Mesendoderm (in vitro differentiated cells): Measurements from ENCODE around the gene OGT.

ENCODE experiments used
- DNase-seq: peaks from one replicate; pipeline ENCODE4 v3.0.0; 2013
- H2AK5ac ChIP-seq: 2 replicates; pipeline ENCODE4 v1.6.1; 2013; ENCODE audit warnings: low read length, inconsistent platforms
- H2BK120ac ChIP-seq: 2 replicates; pipeline ENCODE4 v1.6.1; 2013; ENCODE audit warnings: low read depth, mild to moderate bottlenecking, low read length, moderate library complexity, mixed read lengths
- H2BK15ac ChIP-seq: replicated peaks from 2 replicates; pipeline ENCODE4 v1.6.1; 2013; ENCODE audit warnings: low read depth, mild to moderate bottlenecking, moderate library complexity
- H2BK5ac ChIP-seq: 2 replicates; pipeline ENCODE4 v1.6.1; 2013; ENCODE audit warnings: low read length, inconsistent platforms
- H3K18ac ChIP-seq: 2 replicates; pipeline ENCODE4 v1.6.1; 2013; ENCODE audit warnings: mild to moderate bottlenecking, low read length, mixed read lengths
- H3K23ac ChIP-seq: one replicate; pipeline ENCODE4 v1.6.1; 2013; ENCODE audit warnings: low read length
- H3K27ac ChIP-seq: 2 replicates; pipeline ENCODE4 v1.5.1; 2013; ENCODE audit warnings: low read depth, mild to moderate bottlenecking, inconsistent platforms, low read length, moderate library complexity
- H3K27me3 ChIP-seq: 2 replicates; pipeline ENCODE4 v1.6.1; 2013; ENCODE audit warnings: low read length, control low read depth, mild to moderate bottlenecking, inconsistent platforms; ENCODE audit not compliant: insufficient read depth, poor library complexity
- H3K36me3 ChIP-seq: 2 replicates; pipeline ENCODE4 v1.6.1; 2013; ENCODE audit warnings: low read length, inconsistent platforms; ENCODE audit not compliant: control insufficient read depth, insufficient read depth
- H3K4ac ChIP-seq: one replicate; pipeline ENCODE4 v1.6.1; 2013; ENCODE audit warnings: low read depth, mild to moderate bottlenecking, low read length, moderate library complexity
- H3K4me1 ChIP-seq: 2 replicates; pipeline ENCODE4 v1.6.1; 2013; ENCODE audit warnings: low read depth, low read length, inconsistent platforms; ENCODE audit not compliant: control insufficient read depth
- H3K4me2 ChIP-seq: 2 replicates; pipeline ENCODE4 v1.6.1; 2013; ENCODE audit warnings: low read length
- H3K4me3 ChIP-seq: 2 replicates; pipeline ENCODE4 v1.5.1; 2013; ENCODE audit warnings: mild to moderate bottlenecking, low read length
- H3K56ac ChIP-seq: one replicate; pipeline ENCODE4 v1.6.1; 2013; ENCODE audit warnings: low read length
- H3K79me1 ChIP-seq: 2 replicates; pipeline ENCODE4 v1.6.1; 2013; ENCODE audit warnings: low read length, inconsistent platforms
- H3K79me2 ChIP-seq: 2 replicates; pipeline ENCODE4 v1.6.1; 2013; ENCODE audit warnings: mild to moderate bottlenecking, low read length; ENCODE audit not compliant: control insufficient read depth, insufficient read depth
- H3K9ac ChIP-seq: 2 replicates; pipeline ENCODE4 v1.6.1; 2013; ENCODE audit warnings: low read length, inconsistent platforms
- H4K5ac ChIP-seq: one replicate; pipeline ENCODE4 v1.6.1; 2013; ENCODE audit warnings: low read length
- H4K8ac ChIP-seq: one replicate; pipeline ENCODE4 v1.6.1; 2013; ENCODE audit warnings: low read depth, mild to moderate bottlenecking, control low read depth, low read length, moderate library complexity
- WGBS: extraction: QIAGEN DNeasy Blood & Tissue Kit; methylation state at CpG from one replicate; pipeline ENCODE4 v1.1.7; 2013; ENCODE audit warnings: low lambda C conversion rate, missing lambda C conversion rate; ENCODE audit not compliant: insufficient coverage; ENCODE audit errors: extremely low coverage; 5-methylcytosine and 5-hydroxymethylcytosine counted together

Gene OGT

GRCh38 chrX:71578253-71579135 lies 45.6 kb downstream of the OGT start, which contains the start of gene GCNA:
GCNA (plus strand) TSS chrX:71578437; CDS start chrX:71580822, 2,385 bp downstream.
- Histone ChIP-seq H2AK5ac (no peak within 1 kb of the TSS), H3K23ac (no peak within 1 kb of the TSS), H3K56ac (peak within 1 kb of the TSS; percentile 49), H3K4me3 (no peak within 1 kb of the TSS), H3K9ac (no peak within 1 kb of the TSS), H3K27ac (no peak within 1 kb of the TSS), H3K79me1 (no peaks in the 10 kb centered on the region), H3K36me3 (no peaks in the 10 kb centered on the region), H3K4me2 (no peak within 1 kb of the TSS), H3K27me3 (no peaks in the 10 kb centered on the region), H4K8ac (no peak within 1 kb of the TSS), H3K4ac (no peak within 1 kb of the TSS), H2BK5ac (no peak within 1 kb of the TSS), H3K79me2 (no peaks in the 10 kb centered on the region), H2BK120ac (no peak within 1 kb of the TSS), H3K4me1 (no peaks in the 10 kb centered on the region), H2BK15ac (no peak within 1 kb of the TSS), H3K18ac (no peak within 1 kb of the TSS), H4K5ac (no peak within 1 kb of the TSS)
- DNase-seq, result no peak
- no CpG with 5 or more reads among the region's 48 CpGs for WGBS

DNA sequence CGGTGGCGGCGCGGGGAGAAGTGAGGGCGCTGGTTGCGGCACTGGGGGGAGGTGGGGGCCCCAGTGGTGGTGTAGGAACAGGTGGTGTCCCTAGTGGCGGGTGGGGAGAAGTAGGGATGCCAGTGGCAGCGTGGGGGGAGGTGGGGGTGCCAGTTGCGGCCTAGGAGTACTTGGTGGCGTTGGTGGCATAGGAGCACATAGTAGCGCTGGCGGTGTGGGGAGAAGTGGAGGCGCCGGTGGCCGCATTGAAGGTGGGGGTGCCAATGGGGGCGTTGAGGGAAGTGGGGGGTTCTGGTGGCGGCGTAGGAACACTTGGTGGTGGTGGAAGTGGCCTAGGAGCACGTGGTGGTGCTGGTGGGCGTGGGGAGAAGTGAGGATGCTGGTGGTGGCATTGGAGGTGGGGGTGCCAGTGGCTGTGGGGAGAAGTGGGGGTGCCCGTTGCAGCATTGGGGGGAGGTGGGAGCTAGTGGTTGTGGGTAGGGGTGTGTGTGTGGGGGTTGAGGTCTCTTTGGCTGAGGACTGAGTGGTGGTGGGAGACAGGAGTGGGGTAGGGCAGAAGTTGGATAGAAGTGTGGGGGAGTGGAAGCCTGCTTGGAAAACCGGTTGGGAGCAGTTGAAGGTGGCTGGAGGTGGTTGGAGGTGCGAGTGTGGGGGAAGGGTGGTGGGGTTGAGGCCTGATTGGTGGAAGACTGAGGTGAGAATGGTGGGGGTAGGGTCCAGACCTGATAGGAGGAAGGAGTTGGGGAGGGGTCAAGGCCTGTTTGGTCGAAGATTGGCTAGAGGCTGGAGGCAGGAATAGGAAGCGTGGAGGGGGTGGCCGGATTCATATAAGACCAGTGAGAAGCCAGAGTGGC lies 46.5 kb downstream of the OGT start:
- no peak overlapping the region for H3K4me3 ChIP-seq
- H3K4me2 ChIP-seq, result no peak overlapping the region
- H2BK120ac ChIP-seq, result no peak overlapping the region
- no peak overlapping the region for H3K27ac ChIP-seq
- no peak overlapping the region for H4K8ac ChIP-seq
- H3K23ac ChIP-seq, result no peak overlapping the region
- no peak overlapping the region for H3K18ac ChIP-seq
- no peaks in the 10 kb centered on the region for H3K36me3 ChIP-seq
- H3K56ac ChIP-seq, result peak overlapping the region; percentile 49
- no peak overlapping the region for H2BK5ac ChIP-seq
- H4K5ac ChIP-seq, result no peak overlapping the region
- no peaks in the 10 kb centered on the region for H3K79me1 ChIP-seq
- DNase-seq, result peak; percentile 79
- no peaks in the 10 kb centered on the region for H3K79me2 ChIP-seq
- no peaks in the 10 kb centered on the region for H3K4me1 ChIP-seq
- no peak overlapping the region for H3K4ac ChIP-seq
- no peak overlapping the region for H2BK15ac ChIP-seq
- H2AK5ac ChIP-seq, result no peak overlapping the region
- no CpG with 5 or more reads among the region's 26 CpGs for WGBS
- H3K9ac ChIP-seq, result no peak overlapping the region
- H3K27me3 ChIP-seq, result no peaks in the 10 kb centered on the region

DNA sequence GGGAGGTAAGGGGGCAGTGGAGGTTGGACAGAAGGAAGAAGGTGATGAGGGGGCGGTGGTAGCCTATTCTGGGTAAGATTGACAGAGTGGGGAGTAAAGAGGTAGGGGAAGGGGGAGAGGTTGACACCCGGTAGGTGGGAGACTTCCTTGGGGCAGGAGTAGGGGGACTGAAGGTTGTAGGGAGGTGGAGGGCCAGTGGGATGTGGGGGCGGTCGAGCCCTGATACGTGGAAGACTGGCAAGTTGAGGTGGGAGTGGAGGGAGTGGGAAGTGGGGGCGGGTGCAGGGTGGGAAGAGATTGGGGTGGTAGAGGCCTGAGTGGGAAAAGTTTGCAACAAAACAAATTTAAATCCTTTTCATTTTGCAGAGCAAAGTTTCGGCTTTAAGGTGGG lies 47.1 kb downstream of the OGT start:
- Histone ChIP-seq H3K27me3 (no peaks in the 10 kb centered on the region), H2BK15ac (no peak overlapping the region), H3K4ac (no peak overlapping the region), H3K79me1 (no peaks in the 10 kb centered on the region), H3K36me3 (no peaks in the 10 kb centered on the region), H3K27ac (no peak overlapping the region), H3K23ac (no peak overlapping the region), H3K56ac (no peak overlapping the region), H3K4me1 (no peaks in the 10 kb centered on the region), H2BK120ac (no peak overlapping the region), H2BK5ac (no peak overlapping the region), H3K18ac (no peak overlapping the region), H2AK5ac (no peak overlapping the region), H4K8ac (no peak overlapping the region), H4K5ac (no peak overlapping the region), H3K4me3 (no peak overlapping the region), H3K4me2 (no peak overlapping the region), H3K79me2 (no peaks in the 10 kb centered on the region), H3K9ac (no peak overlapping the region)
- WGBS, result no CpG with 5 or more reads among the region's 7 CpGs
- no peak for DNase-seq

GRCh38 chrX:71581210-71581609 lies 48.3 kb downstream of the OGT start:
- no peak overlapping the region for H3K4me2 ChIP-seq
- no peaks in the 10 kb centered on the region for H3K79me1 ChIP-seq
- WGBS, result no CpG with 5 or more reads among the region's 5 CpGs
- no peak overlapping the region for H3K4ac ChIP-seq
- no peak overlapping the region for H3K18ac ChIP-seq
- H2BK15ac ChIP-seq, result no peak overlapping the region
- no peaks in the 10 kb centered on the region for H3K36me3 ChIP-seq
- no peak overlapping the region for H4K8ac ChIP-seq
- H3K4me1 ChIP-seq, result no peaks in the 10 kb centered on the region
- no peaks in the 10 kb centered on the region for H3K79me2 ChIP-seq
- H3K23ac ChIP-seq, result no peak overlapping the region
- no peak overlapping the region for H3K27ac ChIP-seq
- H3K4me3 ChIP-seq, result no peak overlapping the region
- no peak overlapping the region for H3K9ac ChIP-seq
- H4K5ac ChIP-seq, result no peak overlapping the region
- no peak overlapping the region for H3K56ac ChIP-seq
- H2AK5ac ChIP-seq, result no peak overlapping the region
- H3K27me3 ChIP-seq, result no peaks in the 10 kb centered on the region
- DNase-seq, result no peak
- no peak overlapping the region for H2BK5ac ChIP-seq
- no peak overlapping the region for H2BK120ac ChIP-seq

DNA sequence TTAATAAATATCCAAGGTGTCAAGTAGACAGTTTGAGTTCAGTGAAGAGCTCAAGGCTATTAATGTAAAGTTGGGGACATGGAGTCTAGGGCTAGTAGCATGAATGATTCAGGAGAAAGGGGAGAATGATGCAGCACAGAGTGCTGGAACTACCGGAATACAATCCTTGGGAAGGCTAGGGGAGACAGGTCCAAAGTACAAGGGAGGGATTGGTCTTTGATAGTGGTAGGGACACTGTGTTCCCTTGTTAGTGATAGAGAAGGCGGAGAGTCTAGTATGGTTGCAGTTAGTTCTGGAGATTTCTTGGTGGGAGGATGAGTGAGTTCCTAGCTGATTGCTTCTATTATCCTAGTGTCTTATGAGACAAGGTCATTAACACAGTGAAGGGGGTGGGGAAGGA lies 54.0 kb downstream of the OGT start:
- no peak overlapping the region for H3K23ac ChIP-seq
- H2BK120ac ChIP-seq, result no peak overlapping the region
- H3K27me3 ChIP-seq, result no peaks in the 10 kb centered on the region
- H4K5ac ChIP-seq, result no peak overlapping the region
- no peak overlapping the region for H3K4ac ChIP-seq
- no peak overlapping the region for H3K27ac ChIP-seq
- no peak overlapping the region for H2BK5ac ChIP-seq
- no peak overlapping the region for H3K9ac ChIP-seq
- no peak overlapping the region for H3K4me3 ChIP-seq
- H2AK5ac ChIP-seq, result no peak overlapping the region
- H3K36me3 ChIP-seq, result no peaks in the 10 kb centered on the region
- WGBS, result no CpG with 5 or more reads among the region's 2 CpGs
- no peaks in the 10 kb centered on the region for H3K79me2 ChIP-seq
- no peak for DNase-seq
- H3K4me2 ChIP-seq, result no peak overlapping the region
- no peak overlapping the region for H3K56ac ChIP-seq
- H3K4me1 ChIP-seq, result no peaks in the 10 kb centered on the region
- no peak overlapping the region for H2BK15ac ChIP-seq
- H3K18ac ChIP-seq, result no peak overlapping the region
- H3K79me1 ChIP-seq, result no peaks in the 10 kb centered on the region
- no peak overlapping the region for H4K8ac ChIP-seq
